Superior temporal gyrus (tissue), 1 donor: ENCODE results near the gene PTRH1.
"Not testable (repeated sequence)": the region's sequence is repeated elsewhere in the genome, so short reads cannot be mapped to it uniquely, and the experiment has no call there.

Experiments
- DNase-seq: peaks from one replicate; pipeline ENCODE4 v3.0.0-alpha.2; 2016; ENCODE audit errors: extremely low spot score

Gene PTRH1, protein sequence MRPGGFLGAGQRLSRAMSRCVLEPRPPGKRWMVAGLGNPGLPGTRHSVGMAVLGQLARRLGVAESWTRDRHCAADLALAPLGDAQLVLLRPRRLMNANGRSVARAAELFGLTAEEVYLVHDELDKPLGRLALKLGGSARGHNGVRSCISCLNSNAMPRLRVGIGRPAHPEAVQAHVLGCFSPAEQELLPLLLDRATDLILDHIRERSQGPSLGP

DNA sequence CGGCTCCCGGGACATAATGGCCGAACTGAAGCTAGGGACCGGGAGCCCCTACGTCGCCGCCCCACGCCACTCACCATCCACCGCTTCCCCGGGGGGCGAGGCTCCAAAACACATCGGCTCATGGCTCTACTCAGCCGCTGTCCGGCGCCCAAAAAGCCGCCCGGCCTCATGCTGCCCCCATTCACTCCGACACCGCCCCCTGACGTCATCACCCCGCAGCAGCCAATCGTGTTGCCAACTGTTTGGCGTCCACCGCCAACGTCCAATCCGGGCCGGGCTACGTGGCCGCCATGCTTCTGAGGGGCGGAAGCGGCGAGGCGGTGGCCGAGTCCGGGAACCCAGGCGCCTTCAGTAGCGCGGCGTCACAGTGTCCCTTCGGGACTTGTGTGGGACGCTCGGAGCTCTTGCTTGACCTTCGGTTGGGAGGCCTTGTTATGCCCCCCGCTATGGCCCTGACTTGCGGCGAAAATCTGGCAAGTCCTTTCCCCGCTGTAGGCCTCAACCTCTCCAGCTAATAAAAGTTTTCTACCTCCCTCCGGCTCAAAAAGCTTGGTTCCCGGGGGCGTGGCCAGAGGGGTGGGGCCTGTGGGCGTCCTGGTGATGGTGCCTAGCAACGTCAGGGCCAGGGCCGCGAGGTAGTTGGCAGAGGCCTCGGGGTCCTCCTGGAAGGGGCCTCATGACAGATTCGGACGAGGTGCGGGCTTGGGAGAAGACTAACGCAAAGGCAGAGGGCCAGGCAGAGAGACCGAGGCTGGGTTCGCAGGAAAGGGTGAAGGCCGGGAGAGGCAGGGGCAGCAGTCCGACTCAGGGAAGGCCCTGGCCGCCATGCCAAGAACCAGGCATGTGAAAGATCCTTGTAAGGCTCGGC lies at the start of gene PTRH1, which contains the start of gene TTC16:
Gene PTRH1, minus strand, starts transcription at position 194 of the 868 bp plus-strand sequence. Its CDS starts 24 bp downstream, at position 170.
Gene TTC16, plus strand, starts transcription at position 610 of the 868 bp plus-strand sequence. Its CDS starts 67 bp downstream, at position 677.
- DNase-seq = peak; percentile 97

DNA sequence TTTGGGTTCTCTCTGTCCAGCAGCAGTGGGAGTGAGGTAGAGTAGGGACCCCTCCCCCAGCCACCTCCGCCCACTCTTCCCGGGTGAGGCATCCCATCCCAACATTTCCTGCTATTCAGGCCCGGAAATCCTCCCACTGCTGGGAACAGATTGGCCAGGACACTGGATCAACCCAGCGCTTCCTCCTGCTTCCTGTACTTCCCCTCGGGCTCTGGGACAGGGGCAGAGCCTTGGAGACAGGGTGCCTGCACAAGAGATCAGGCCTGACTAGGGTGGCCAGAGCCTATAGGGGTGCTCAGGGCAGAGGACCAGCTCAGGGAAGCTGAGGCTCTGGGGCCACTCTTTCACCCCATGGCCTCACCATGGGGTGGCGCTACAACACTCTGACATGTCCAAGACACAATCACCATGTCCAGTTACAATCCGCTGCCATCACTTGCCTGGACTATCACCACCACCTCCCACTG lies 48.5 kb upstream of the PTRH1 start:
- DNase-seq = no peak

DNA sequence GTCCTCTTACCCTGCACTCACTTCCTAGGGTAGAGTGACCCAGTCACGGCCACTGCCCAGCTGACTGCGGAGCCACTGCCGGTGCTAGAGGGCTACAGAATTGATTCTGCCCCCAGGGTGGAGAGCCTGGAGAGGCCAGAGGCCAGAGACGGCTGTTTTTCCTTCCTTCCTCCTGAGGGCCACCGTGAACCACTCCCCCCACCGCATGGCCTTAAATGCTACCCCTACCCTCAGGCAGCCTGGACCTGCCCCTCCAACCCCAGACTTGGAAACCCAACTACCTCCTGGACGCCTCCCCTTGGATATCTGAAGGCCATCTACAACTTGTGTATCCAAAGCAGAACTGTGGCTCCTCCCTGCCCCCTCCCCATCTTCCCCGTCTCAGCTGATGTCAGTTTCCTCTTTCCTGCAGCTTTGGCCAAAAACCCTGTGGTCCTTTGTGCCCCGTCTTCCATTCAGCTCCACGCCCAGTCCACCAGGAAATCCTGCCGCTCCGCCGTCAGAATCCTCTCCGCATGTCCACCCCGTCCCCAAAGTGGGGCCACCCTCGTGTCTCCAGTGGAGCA lies 46.7 kb upstream of the PTRH1 start:
- no peak for DNase-seq

DNA sequence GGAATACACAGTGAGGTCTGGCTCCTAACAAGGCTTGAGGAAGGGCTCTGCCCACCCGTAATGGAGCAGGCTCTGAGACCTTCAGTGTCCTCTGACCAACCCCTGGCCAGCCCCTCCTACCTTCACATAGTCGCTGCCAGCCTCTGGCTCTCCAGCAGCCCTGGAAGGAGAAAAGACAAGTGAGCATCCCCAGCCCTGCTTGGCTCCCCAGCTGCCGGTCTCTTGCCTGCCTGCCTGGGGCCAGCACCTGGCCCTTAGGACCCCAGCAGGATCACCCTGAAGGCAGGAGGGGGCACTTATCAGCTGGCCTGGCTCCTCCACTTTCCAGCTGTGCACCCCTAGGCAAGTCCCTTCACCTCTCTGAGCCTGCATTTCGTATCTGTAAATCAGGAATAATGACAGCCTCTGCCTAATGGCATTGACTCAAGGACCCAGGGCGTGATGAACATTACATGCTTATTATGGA lies 46.1 kb upstream of the PTRH1 start:
- DNase-seq = no peak

DNA sequence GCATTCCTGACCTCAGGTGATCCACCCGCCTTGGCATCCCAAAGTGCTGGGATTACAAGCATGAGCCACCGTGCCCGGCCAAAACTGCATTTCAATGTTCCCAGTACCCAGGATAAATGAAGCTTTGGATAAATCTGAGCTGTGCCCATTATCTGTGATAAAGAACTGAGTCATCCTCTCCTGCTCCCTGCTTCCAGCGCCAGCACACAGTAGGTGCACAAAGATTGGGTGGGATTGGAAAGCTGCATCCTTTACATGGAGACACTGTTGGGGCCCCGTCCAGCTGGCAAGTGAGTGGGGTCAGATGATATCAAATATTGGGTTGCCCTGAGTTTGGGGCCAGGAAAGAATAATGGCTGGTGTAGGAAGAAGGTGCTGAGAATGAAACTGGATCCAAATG lies 45.6 kb upstream of the PTRH1 start:
- no peak for DNase-seq

DNA sequence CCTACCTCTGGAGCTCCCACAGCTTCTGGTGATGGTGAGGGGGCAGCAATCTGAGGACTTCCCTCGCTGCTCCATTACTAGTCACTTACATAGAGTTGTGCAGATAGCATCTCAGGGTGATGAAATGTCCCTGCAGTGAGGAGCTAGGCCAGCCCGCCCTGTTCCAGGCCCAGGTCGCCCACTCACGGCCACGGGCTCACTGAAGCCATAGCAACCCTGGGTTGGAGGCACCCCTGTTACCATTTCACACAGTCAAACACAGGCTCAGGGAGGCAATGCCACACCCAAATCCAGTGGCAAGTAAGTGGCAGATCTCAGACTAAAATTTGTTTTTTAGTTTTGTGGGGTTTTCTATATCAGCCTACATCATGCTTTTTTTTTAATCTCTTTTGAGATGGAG lies 43.4 kb upstream of the PTRH1 start:
- no peak for DNase-seq

DNA sequence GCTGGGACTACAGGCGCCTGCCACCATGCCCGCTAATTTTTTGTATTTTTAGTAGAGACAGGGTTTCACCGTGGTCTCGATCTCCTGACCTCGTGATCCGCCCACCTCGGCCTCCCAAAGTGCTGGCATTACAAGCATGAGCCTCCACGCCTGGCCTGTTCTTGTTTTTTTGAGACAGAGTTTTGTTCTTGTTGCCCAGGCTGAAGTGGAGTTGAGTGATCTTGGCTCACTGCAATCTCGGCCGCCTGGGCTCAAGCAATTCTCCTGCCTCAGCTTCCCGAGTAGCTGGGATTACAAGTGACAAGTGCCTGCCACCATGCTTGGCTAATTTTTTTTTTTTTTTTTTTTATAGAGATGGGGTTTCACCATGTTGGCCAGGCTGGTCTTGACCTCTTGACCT lies 41.3 kb upstream of the PTRH1 start:
- DNase-seq = not testable (repeated sequence)

DNA sequence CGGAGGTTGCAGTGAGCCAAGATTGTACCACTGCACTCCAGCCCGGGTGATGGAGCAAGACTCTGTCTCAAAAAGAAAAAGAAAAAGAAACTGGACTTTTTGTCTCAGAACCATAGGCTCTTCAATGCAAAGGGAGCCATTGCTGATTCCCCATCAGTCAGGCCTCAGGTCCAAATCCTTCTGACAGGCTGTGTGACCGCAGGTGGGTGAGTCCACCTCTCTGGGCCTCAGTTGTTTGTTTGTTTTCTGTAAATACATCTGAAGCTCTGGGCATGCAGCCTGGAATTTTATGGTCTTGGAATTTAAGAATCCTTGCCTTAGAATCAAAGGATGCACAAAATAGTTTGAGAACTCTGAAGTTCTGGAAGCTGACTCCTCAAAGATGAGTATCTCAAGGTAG lies 40.8 kb upstream of the PTRH1 start:
- DNase-seq = no peak

DNA sequence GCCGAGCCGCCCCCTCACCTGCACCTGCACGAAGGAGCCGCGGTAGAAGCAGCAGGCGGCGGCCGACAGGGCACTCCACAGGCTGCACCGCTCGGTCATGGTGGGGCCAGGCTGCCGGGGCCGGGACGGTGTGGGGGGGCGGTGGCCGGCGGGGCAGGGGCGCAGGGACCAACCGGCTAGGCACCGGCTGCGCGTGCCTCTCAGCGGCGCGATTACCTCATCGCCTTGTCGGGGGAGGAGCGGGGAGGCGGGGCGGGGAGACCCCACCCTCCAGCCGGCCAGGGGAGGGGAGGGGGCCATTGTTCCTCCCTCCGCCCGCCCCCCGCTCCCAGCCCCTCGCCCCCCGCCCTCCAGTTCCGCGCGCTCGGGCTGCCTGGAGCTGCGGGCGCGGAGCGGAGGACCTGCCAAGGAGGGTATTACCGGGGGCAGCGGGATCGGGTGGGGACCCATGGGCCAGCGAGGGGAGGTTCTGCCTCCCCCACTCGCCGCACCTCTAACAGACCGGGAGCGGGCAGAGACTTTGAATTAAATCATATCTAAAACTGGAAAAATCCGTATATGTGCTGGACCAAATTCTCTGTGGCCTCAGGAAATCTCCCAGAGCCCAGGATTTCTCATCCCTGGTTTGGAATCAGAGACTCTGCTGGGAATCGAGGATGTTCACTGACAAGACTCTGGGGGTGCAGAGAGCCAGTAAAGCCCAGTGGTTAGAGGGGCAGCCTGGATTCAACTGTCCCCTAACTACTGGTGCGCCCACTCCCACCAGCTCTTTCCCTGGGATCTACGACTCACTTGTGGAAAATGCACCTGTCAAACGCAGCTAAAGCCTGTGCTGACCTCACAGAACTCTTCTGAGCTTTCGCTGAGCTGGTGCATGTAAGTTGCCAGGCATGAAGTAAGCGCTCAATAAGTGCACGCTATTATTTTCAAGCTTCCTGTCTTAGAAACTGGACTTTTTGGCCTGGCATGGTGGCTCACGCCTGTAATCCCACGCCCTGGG lies 39.9 kb upstream of the PTRH1 start:
- no peak for DNase-seq

DNA sequence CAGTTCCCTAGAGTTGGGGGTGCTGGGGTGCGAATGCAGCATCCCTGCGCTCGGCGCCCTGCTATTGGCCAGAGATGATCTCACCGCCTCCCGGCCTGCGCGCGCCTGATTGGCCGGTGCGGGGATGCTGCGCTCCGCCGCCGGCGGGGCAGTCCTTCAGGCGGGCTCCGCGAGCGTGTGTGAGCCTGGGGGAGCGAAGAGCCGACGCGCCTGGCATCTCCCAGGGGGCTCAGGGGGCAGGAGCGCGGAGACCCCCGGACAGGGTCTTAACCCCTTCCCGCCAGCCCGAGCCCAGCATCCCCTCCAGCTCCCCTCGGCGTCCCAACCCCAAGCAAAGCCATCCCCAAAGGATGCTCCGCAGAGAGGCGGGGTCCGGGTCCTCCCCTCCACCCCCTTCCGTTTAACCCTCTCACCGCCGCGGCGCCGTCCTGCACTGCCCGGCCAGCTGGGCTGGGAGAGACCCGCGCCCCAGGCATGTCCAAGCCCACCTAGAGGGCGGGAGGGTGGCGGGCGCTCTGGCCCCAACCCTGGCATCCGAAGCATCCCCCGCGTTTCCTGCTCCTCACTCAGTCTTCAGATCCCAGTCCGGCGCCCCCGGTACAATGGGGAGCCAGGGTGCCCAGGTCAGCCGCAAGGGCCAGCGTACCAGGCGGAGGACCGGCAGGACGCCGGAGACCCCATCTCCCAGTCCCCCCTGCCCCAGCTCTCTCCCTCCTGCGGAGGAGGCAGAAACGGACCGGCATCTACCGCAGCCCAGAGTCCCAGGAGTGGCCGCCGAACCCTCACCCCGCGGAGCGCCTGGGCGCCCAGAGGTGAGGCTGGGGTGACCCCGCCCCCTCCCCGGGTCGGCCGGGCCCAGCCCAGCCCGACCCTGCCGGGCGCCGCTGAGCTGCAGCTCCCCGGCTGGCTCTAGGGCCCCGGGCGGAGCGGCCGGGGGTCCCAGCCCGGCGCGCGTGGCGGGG lies 38.9 kb upstream of the PTRH1 start:
- peak; percentile 67 for DNase-seq

DNA sequence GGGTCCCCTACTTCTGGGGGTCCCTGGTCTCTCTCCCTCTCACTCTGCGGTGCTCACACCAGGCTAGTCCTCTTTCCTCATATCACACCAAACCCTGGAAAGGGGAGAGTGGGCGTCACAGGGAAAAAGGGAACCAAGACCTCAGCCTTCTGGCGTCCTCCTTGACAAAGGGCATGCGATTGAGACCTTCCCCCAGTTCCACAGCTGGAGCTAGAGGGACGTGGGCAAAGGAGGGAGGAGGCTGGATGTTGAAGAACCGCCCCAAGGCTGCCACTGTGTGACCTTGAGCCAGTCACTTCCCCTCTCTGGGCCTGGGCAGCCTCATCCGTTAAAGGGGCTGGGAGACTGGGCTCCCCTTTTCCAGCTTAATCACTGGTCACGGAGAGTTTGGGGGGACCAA lies 38.2 kb upstream of the PTRH1 start:
- DNase-seq = no peak

DNA sequence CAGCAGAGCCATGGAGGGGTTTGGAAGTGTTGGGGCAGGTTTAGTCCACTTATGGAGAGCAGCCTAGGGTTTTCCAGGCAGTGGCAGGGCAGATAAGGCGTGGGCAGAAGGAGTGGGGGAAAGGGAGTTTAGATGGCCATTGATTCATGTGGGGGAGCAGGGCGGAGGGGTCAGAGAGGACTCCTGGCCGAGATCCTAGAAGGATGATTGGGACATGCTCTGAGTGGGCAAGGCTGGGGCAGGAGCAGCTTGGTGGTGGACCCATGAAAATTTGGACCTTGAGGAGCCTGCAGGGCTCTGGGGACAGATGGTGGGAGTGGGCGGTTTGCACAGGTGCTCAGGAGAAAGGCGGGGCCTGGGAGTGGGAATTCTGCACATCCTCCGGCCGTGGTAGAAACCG lies 37.7 kb upstream of the PTRH1 start:
- DNase-seq = no peak

DNA sequence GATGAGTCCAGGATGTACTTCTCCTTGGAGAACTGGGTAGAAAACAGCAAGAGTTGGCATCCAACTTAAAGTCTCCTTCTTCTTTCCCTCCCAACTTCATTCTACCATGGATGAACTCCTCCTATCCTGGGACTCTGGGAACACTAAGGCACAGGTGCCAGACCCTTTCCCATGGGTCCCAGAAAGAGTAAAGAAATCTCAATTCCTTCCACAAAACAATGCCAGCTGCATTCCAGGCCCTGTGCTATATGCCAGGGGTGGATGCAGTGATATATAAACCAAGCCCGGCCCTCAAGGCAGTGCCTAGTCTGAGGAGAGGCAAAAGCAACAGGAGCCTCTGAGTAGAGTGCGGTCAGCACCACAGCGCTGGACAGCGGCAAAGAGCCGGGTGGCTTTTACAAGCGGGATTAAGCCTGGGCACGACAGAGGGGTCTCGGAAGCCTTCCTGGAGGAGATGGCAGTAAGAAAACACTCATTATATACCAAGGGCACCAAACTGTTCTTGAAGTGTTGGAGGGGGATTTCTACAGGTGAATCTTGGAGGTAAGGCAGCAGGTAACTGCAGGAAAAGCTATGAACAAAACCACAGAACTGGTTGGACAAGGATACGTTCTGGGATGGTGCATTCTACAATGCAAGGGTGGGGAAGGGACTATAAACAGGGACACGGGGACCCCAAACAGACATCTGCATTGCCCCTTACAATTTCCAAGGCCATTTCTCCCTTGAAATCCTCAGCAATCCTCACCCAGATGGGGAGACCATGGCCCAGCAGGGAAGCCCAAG lies 36.0 kb upstream of the PTRH1 start:
- DNase-seq = no peak

DNA sequence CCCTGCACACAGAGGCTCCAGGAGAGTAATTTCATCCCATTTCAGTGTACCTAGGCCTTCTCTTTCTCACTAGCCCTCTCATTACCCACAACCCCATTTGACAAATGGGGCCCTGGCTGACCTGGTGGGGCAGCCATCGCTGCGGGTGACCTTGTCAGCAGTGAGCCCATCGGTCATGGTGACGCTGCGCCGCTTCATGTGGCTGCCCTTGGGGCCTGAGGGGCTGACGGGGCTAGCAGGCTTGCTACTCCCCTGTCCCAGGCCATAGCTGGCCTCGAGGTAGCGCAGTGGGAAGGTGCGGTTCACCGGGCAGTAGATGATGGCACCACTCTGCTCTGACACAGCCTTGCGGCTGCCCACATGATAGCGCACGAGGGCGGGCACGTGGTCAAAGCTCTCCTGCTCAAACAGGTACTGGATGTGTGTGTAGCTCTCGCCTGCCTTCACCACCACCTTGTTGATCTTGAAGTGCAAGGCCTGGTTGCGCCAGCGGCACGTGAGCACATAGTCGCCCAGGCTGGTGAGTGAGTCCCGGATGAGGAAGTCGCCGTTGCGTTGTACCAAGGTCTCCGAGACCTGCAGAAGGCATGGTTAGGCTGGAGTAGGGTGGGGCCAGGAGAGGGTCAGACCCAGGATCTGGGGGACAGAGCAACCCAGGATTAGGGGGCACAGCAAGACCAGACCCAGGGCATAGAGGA lies 33.8 kb upstream of the PTRH1 start:
- no peak for DNase-seq

DNA sequence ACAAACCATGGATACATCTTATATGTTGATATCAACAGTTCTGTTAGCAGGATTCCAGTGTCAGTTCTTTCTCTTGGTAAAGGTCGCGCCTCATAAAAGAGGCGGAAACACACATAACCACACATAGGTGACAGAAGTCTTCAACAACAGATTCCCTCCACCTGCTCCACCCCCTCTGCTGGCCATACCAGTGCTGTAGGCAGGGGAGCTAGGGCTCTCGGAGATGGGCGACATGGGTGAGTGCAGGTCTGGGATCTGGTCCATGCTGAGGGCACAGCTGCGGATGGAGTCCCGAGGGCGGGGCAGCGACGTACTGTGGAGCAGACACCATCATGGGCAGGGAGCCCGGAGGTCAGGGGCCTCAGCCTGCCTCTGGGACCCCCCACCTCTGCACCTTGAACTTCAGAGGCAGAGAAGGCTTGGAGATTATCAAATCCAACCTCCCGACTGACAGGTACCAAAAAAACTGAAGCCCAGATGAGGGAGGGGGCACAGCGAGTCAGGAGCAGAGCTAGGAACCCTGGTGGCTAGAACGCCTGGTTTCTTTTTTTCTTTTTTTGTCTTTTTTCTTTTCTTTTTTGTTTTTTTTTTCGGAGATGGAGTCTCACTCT lies 31.6 kb upstream of the PTRH1 start:
- DNase-seq = no peak

DNA sequence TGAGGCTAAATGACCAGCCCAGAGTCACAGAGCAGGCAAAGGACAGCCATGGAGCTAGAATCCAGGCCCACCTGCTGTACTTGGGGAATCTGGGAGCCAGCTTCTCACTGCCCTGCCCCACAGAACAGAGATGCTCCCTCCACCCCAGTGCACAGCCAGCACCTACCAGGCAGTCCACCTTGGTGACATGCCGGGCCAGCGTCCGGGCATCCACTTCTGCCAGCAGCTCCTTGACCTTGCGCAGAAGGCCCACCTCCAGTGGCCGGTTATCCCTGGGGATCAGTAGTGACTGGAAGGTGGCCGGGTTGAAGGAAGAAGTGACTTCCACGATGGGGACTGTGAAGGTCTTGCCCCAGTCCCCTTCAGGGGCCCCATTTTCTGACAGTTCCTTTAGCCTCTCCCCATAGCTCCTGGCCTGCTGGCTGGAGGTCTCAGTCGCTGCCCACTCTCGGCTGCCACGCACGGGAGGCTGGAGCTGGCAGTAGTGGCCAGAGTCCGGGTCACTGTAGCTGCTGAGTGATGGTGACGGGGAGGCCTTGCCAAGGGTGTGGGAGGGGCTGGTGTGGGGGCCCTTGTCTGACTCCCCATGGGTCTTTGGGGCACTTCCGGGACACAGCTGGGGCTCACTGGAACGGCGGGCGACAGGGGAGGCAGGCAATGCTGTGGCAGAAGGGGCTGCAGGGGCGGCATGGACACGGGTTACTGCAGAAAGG lies 29.1 kb upstream of the PTRH1 start:
- no peak for DNase-seq

DNA sequence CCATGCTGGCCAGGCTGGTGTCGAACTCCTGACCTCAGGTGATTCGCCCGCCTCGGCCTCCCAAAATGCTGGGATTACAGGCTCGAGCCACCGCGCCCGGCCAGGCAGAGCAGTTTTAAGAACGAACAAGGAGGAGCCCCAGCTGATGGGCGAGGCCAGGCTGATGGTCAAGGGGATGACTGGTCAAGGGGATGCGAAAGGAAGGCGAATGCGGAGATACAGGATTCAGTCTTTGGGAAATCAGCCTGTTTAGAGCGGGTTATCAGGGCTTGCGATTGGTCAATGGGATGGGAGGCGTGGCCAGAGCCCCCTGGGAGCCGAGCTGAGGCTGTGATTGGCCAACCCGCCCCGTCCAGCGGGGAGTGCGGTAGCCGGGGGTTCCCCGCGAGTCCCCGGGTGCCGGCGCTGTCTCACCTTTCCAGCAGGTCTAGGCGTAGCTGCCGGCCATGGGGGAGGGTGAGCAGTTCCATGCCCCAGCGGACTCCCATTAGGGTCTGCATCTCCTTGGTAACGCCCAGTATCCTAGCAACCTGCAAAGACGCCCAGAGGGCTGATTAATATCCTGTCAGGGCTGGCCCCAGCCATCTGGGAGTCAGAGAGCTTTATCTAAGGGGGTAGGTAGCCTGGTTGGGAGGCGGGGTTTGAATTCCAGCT lies 27.1 kb upstream of the PTRH1 start:
- DNase-seq = no peak
